CD1c-positive myeloid dendritic cell (primary cell): ENCODE data around the gene CLPSL1.
A peak's percentile ranks its signal among the peaks of the same experiment; 100 is the strongest.

Experiments used
- DNase-seq: peaks from one replicate; pipeline ENCODE4 v3.0.0-alpha.2; 2016; ENCODE audit errors: extremely low spot score

The CLPSL1 gene

GRCh38 chr6:35795453-35796071 is 14.7 kb downstream of the CLPSL1 start:
- DNase-seq = no peak

GRCh38 chr6:35796236-35796635 is 15.4 kb downstream of the CLPSL1 start:
- DNase-seq = no peak

GRCh38 chr6:35797837-35798526 is 17.2 kb downstream of the CLPSL1 start:
- DNase-seq = no peak

- DNase-seq = no peak
These were observed 17.9 kb downstream of the CLPSL1 start for GRCh38 chr6:35798706-35799105.

GRCh38 chr6:35801148-35801547 is 20.3 kb downstream of the CLPSL1 start:
- no peak for DNase-seq

- peak; percentile 55 for DNase-seq
These were observed 24.3 kb downstream of the CLPSL1 start, which contains the start of gene LHFPL5 for GRCh38 chr6:35804996-35805736. LHFPL5 (plus strand) TSS chr6:35805352; CDS start chr6:35805671, 319 bp downstream.

GRCh38 chr6:35808688-35809087 is 27.9 kb downstream of the CLPSL1 start:
- DNase-seq = no peak

GRCh38 chr6:35809809-35810208 is 29.0 kb downstream of the CLPSL1 start:
- DNase-seq = no peak

GRCh38 chr6:35810971-35811698 is 30.3 kb downstream of the CLPSL1 start:
- DNase-seq = no peak

GRCh38 chr6:35811699-35811995 is 30.8 kb downstream of the CLPSL1 start:
- no peak for DNase-seq

GRCh38 chr6:35817515-35817914 is 36.7 kb downstream of the CLPSL1 start:
- no peak for DNase-seq

- DNase-seq = no peak
These were observed 42.8 kb downstream of the CLPSL1 start for GRCh38 chr6:35823601-35824000.

- no peak for DNase-seq
These were observed 43.9 kb downstream of the CLPSL1 start for GRCh38 chr6:35824552-35825192.

- no peak for DNase-seq
These were observed 48.5 kb downstream of the CLPSL1 start for GRCh38 chr6:35829306-35829705.

- DNase-seq = no peak
These were observed 50.6 kb downstream of the CLPSL1 start for GRCh38 chr6:35831257-35832007.

- no peak for DNase-seq
These were observed 52.7 kb downstream of the CLPSL1 start for GRCh38 chr6:35833536-35833935.
